Endothelial cell of umbilical vein (primary cell): ENCODE results near the gene DDIT3. TPM values are rescaled to one million over a fixed set of nuclear protein-coding genes. Genes with fewer than 3 reads are reported as not detected.
A peak's percentile ranks its signal among the peaks of the same experiment; 100 is the strongest.

ENCODE experiments used
- BruUV-seq: library from RNA; stranded (reverse); fragments of 400-500 nt; replicated peaks from 2 replicates; lab custom pipeline; 2021; lab: Mats Ljungman, UMichigan
- CTCF ChIA-PET: fragments of 300-600, 350-600 bp; sonication (Branson Sonifier 250); formaldehyde crosslinking; loops from one replicate; lab custom pipeline; 2021; ENCODE audit warnings: antibody characterized with exemption, inconsistent platforms; lab: Charles Lee
- POLR2A ChIA-PET: fragments of 300-600, 350-600 bp; sonication (Branson Sonifier 250); formaldehyde crosslinking; loops from one replicate; lab custom pipeline; 2021; ENCODE audit warnings: antibody characterized with exemption, inconsistent platforms; lab: Charles Lee
- DNase-seq: peaks from one replicate; pipeline ENCODE4 v3.0.0-alpha.2; 2011; ENCODE audit warnings: low read depth, low spot score
- FAIRE-seq: peaks from 2 replicates; lab custom pipeline; 2011; peaks lifted over from hg19 to GRCh38; lab: Jason Lieb, UNC
- H2AFZ ChIP-seq: 2 replicates; pipeline ENCODE4 v1.6.0; 2012; ENCODE audit warnings: low read depth, low read length, control low read depth, inconsistent platforms
- H3K27ac ChIP-seq: 2 replicates; pipeline ENCODE4 v1.5.1; 2011; ENCODE audit warnings: low read depth, mild to moderate bottlenecking, control low read depth, low read length, moderate library complexity; ENCODE audit not compliant: insufficient read depth
- H3K27me3 ChIP-seq, 2 experiments: 2 replicates each; pipeline versions ENCODE4 v1.6.0 to v1.6.1; 2011; ENCODE audit warnings: low read length in 2 of 2, mixed read lengths in 1 of 2; ENCODE audit not compliant: control insufficient read depth in 2 of 2, insufficient read depth in 2 of 2
- H3K36me3 ChIP-seq, 2 experiments: 2 replicates in 1 of 2; 3 replicates in 1 of 2; pipeline ENCODE4 v1.5.1; 2011; ENCODE audit warnings: low read length in 2 of 2, mild to moderate bottlenecking in 1 of 2, moderate library complexity in 1 of 2; ENCODE audit not compliant: control insufficient read depth in 2 of 2, insufficient read depth in 2 of 2; ENCODE audit errors: extremely low read depth in 1 of 2
- H3K4me1 ChIP-seq: 3 replicates; pipeline ENCODE4 v1.5.1; 2011; ENCODE audit warnings: mild to moderate bottlenecking, low read length; ENCODE audit not compliant: control insufficient read depth, insufficient read depth; ENCODE audit errors: extremely low read depth
- H3K4me2 ChIP-seq: 2 replicates; pipeline ENCODE4 v1.6.1; 2011; ENCODE audit warnings: low read length, control low read depth, mixed read lengths; ENCODE audit not compliant: insufficient read depth
- H3K4me3 ChIP-seq, 3 experiments: fragments of 200-600 bp in 1 of 3; sonication (generic), shearing (Covaris generic) in 1 of 3; replicated peaks in 1 of 3; 2 replicates each; pipeline ENCODE4 v1.5.1; 2011 to 2016; ENCODE audit warnings: control low read depth in 3 of 3, low read length in 3 of 3, mild to moderate bottlenecking in 2 of 3, inconsistent platforms in 1 of 3, low read depth in 1 of 3, moderate library complexity in 1 of 3; ENCODE audit not compliant: insufficient read depth in 1 of 3
- H3K79me2 ChIP-seq: 2 replicates; pipeline ENCODE4 v1.6.0; 2012; ENCODE audit warnings: low read length, inconsistent platforms; ENCODE audit not compliant: control insufficient read depth, insufficient read depth
- H3K9ac ChIP-seq: replicated peaks from 2 replicates; pipeline ENCODE3; 2011; ENCODE audit warnings: low read length, control low read depth; ENCODE audit not compliant: insufficient read depth; ENCODE audit errors: extremely low read depth
- H3K9me1 ChIP-seq: replicated peaks from 3 replicates; pipeline ENCODE4 v1.6.0; 2011; ENCODE audit warnings: mild to moderate bottlenecking, low read length; ENCODE audit not compliant: control insufficient read depth, insufficient read depth; ENCODE audit errors: extremely low read depth
- H3K9me3 ChIP-seq: replicated peaks from 2 replicates; pipeline ENCODE4 v1.5.1; 2012; ENCODE audit warnings: low read length, inconsistent platforms; ENCODE audit not compliant: control insufficient read depth, insufficient read depth
- H4K20me1 ChIP-seq: replicated peaks from 2 replicates; pipeline ENCODE3; 2011; ENCODE audit warnings: mild to moderate bottlenecking, low read length; ENCODE audit not compliant: control insufficient read depth, insufficient read depth; ENCODE audit errors: extremely low read depth
- FOS ChIP-seq: IDR thresholded peaks from 2 replicates; pipeline ENCODE4 v1.6.1; 2011; ENCODE audit warnings: mild to moderate bottlenecking, low read length, moderate library complexity, borderline replicate concordance; ENCODE audit not compliant: insufficient read depth
- MYC ChIP-seq: IDR thresholded peaks from one replicate; pipeline ENCODE4 v1.6.1; 2011; ENCODE audit warnings: mild to moderate bottlenecking, low read depth, low read length
- POLR2A ChIP-seq: IDR thresholded peaks from 2 replicates; pipeline ENCODE4 v1.6.1; 2012; ENCODE audit warnings: low read depth, mild to moderate bottlenecking, control low read depth, low read length
- POLR2AphosphoS5 ChIP-seq: IDR thresholded peaks from 2 replicates; pipeline ENCODE4 v1.6.1; 2012; ENCODE audit warnings: low read depth, mild to moderate bottlenecking, control low read depth, low read length, moderate library complexity; ENCODE audit not compliant: insufficient read depth
- dilution Hi-C: fragments of 300-500 bp; cut with MboI; formaldehyde crosslinking; loops from one replicate; pipeline ENCODE4 v1.15.0; 2019; ENCODE audit warnings: low sequenced_read_pairs; ENCODE audit not compliant: extremely low pct_ligation_motif_present
- intact Hi-C: fragments of 100-400 bp; cut with micrococcal nuclease; formaldehyde crosslinking; loops from one replicate; pipeline ENCODE4 v1.10.0; 2022
- polyA plus RNA-seq, 4 experiments: library from polyadenylated mRNA; depleted of rRNA in 3 of 4; stranded (reverse) in 3 of 4; unstranded in 1 of 4; fragments of >200 nt; gene quantifications; 2 replicates each; pipeline versions ENCODE4 v1.2.1 to v1.2.3, GENCODE V29; 2011 to 2012; ENCODE audit warnings: missing spikeins in 1 of 4
- total RNA-seq: library from RNA; stranded (reverse); gene quantifications from 2 replicates; pipeline ENCODE4 v1.2.3, GENCODE V29; 2021
- TF ChIP-seq, protein P1 (sequence below), 2 donors: IDR thresholded peaks; 1 replicate in 1 of 2; 2 replicates in 1 of 2; pipeline ENCODE4 v1.5.1; 2011; ENCODE audit warnings: low read length in 2 of 2, mild to moderate bottlenecking in 2 of 2, moderate library complexity in 2 of 2, control low read depth in 1 of 2, inconsistent platforms in 1 of 2, low read depth in 1 of 2; ENCODE audit not compliant: insufficient read depth in 1 of 2; ENCODE audit errors: extremely low read depth in 1 of 2

The DDIT3 gene
- total and polyA plus RNA-seq, 2 donors (not counting 3 experiments of a cell fraction or from before 2014, with no cell fraction given) = 13.7 to 22.0 TPM

DNA sequence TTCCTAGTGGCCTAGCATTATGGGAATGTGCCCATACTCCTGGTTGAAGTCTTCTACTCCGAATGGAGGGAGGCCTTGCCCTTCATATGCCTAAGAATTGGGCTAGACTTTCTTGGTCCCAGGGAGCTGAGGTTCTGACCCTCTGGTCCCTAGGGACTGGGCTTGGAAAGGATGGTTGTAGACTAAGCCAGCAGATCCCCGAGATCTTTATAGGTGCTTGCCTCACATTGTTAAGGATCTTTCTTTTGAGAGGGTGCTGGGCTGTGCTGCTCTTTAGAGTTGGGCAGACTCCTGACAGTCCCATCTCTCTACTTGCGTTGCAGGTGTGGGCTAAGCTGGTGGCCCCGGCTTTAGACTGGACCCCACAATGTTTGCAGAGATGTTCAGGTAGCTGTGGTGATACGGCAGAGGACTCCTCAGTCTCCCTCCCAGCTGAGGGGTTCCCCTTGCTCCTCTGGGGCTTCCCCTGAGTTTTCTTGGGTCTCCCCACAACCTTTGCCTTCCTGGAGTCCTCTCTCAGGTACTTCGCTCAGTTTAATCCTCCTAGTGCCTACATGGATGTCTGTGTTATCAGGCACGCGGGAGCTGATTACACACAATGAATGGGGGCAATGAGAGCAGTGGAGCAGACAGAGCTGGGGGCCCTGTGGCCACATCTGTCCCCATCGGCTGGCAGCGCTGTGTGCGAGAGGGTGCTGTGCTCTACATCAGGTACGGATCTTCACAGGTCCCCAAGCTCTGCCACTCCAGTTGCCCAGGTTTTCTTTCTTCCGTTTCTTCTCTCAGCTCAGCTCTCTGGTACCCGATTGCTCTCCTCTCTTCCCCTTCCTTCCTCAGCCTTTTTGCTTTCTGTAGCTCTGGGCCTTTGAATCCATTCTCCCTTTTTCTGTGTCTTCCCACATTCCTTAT, 3.6 kb upstream of the DDIT3 start:
- ChIA-PET POLR2A (interaction anchor here (0.9 kb wide), 2 partner anchors 20 to 22 kb away, joined by 5 to 8 read pairs; no protein-coding TSS in a partner anchor), CTCF (interaction anchor here (1.1 to 1.5 kb wide), 3 partner anchors 23 to 109 kb away, joined by 3 to 6 read pairs (median 5); partner anchors contain the start of genes B4GALNT1 and DCTN2)
- intact Hi-C loops = loop anchor here (5.0 kb wide), 1 partner anchor 37 kb away; the partner anchor contains the start of gene MARS1
- Histone ChIP-seq H3K4me3 (peak overlapping the region; percentile 47 to 83 (median 50)), H3K27me3 (no peaks in the 10 kb centered on the region), H4K20me1 (no peaks in the 10 kb centered on the region), H3K79me2 (peaks cover 32% of the 10 kb centered on the region), H3K4me1 (peaks cover 30% of the 10 kb centered on the region), H3K9ac (peak overlapping the region; percentile 75), H3K36me3 (peaks cover 7 to 30% of the 10 kb centered on the region in 2 experiments), H3K9me1 (no peaks in the 10 kb centered on the region), H3K27ac (peak overlapping the region; percentile 27), H3K9me3 (no peaks in the 10 kb centered on the region), H3K4me2 (peak overlapping the region; percentile 81), H2AFZ (no peak overlapping the region)
- no peak for DNase-seq
- no peak for FAIRE-seq
- dilution Hi-C loops = no loop called here
- no TSS peak for BruUV-seq
- TF ChIP-seq FOS (no peak), POLR2AphosphoS5 (no peak), MYC (no peak), POLR2A (no peak)
- TF ChIP-seq, protein P1, sequence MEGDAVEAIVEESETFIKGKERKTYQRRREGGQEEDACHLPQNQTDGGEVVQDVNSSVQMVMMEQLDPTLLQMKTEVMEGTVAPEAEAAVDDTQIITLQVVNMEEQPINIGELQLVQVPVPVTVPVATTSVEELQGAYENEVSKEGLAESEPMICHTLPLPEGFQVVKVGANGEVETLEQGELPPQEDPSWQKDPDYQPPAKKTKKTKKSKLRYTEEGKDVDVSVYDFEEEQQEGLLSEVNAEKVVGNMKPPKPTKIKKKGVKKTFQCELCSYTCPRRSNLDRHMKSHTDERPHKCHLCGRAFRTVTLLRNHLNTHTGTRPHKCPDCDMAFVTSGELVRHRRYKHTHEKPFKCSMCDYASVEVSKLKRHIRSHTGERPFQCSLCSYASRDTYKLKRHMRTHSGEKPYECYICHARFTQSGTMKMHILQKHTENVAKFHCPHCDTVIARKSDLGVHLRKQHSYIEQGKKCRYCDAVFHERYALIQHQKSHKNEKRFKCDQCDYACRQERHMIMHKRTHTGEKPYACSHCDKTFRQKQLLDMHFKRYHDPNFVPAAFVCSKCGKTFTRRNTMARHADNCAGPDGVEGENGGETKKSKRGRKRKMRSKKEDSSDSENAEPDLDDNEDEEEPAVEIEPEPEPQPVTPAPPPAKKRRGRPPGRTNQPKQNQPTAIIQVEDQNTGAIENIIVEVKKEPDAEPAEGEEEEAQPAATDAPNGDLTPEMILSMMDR (IDR thresholded peaks at IDR 0.05; ENCODE audit: extremely low read depth in 1 of 2, insufficient read depth in 1 of 2, low read depth in 1 of 2, low read length in 2 of 2) = no peak
